Trophoblast cell (in vitro differentiated cells and primary cell): ENCODE data around the gene ZW10.

ENCODE experiments used
- DNase-seq, 2 donors: peaks; one replicate each; pipeline ENCODE4 v3.0.0-alpha.2; 2016
- H2AFZ ChIP-seq: 2 replicates; pipeline ENCODE4 v1.6.1; 2013; ENCODE audit warnings: low read length, moderate library complexity, mild to moderate bottlenecking; ENCODE audit not compliant: insufficient read depth, poor library complexity
- H2AK5ac ChIP-seq: 2 replicates; pipeline ENCODE4 v1.6.1; 2013; ENCODE audit warnings: mild to moderate bottlenecking, low read length
- H2BK120ac ChIP-seq: 2 replicates; pipeline ENCODE4 v1.6.1; 2013; ENCODE audit warnings: low read length, mild to moderate bottlenecking, moderate library complexity; ENCODE audit not compliant: insufficient read depth, poor library complexity
- H2BK12ac ChIP-seq: 2 replicates; pipeline ENCODE4 v1.6.1; 2013; ENCODE audit warnings: mild to moderate bottlenecking, low read length, moderate library complexity
- H2BK5ac ChIP-seq: 2 replicates; pipeline ENCODE4 v1.6.1; 2013; ENCODE audit warnings: low read length, low read depth, moderate library complexity, mild to moderate bottlenecking; ENCODE audit not compliant: poor library complexity
- H3K14ac ChIP-seq: 2 replicates; pipeline ENCODE4 v1.6.1; 2013; ENCODE audit warnings: mild to moderate bottlenecking, low read length
- H3K18ac ChIP-seq: 2 replicates; pipeline ENCODE4 v1.6.1; 2013; ENCODE audit warnings: mild to moderate bottlenecking, low read length
- H3K23ac ChIP-seq: 2 replicates; pipeline ENCODE4 v1.6.1; 2013; ENCODE audit warnings: low read length
- H3K27ac ChIP-seq: 2 replicates; pipeline ENCODE4 v1.5.1; 2013; ENCODE audit warnings: low read depth, mild to moderate bottlenecking, inconsistent platforms, low read length, moderate library complexity
- H3K27me3 ChIP-seq: 2 replicates; pipeline ENCODE4 v1.6.1; 2013; ENCODE audit warnings: inconsistent platforms, mild to moderate bottlenecking, low read length, moderate library complexity; ENCODE audit not compliant: insufficient read depth
- H3K36me3 ChIP-seq, 2 experiments: 1 replicate in 1 of 2; 2 replicates in 1 of 2; pipeline ENCODE4 v1.6.1; 2013; ENCODE audit warnings: low read length in 2 of 2, mild to moderate bottlenecking in 2 of 2, moderate library complexity in 1 of 2; ENCODE audit not compliant: insufficient read depth in 2 of 2, control insufficient read depth in 1 of 2
- H3K4ac ChIP-seq: 2 replicates; pipeline ENCODE4 v1.6.1; 2013; ENCODE audit warnings: low read depth, mild to moderate bottlenecking, low read length, moderate library complexity
- H3K4me1 ChIP-seq, 2 experiments: 1 replicate in 1 of 2; 2 replicates in 1 of 2; pipeline ENCODE4 v1.6.1; 2013; ENCODE audit warnings: low read length in 2 of 2, mild to moderate bottlenecking in 2 of 2, moderate library complexity in 1 of 2; ENCODE audit not compliant: insufficient read depth in 2 of 2, control insufficient read depth in 1 of 2
- H3K4me2 ChIP-seq: 2 replicates; pipeline ENCODE4 v1.6.1; 2013; ENCODE audit warnings: inconsistent platforms, mild to moderate bottlenecking, low read length, moderate library complexity
- H3K4me3 ChIP-seq: 2 replicates; pipeline ENCODE4 v1.5.1; 2013; ENCODE audit warnings: mild to moderate bottlenecking, low read depth, low read length, inconsistent platforms
- H3K79me1 ChIP-seq: one replicate; pipeline ENCODE4 v1.6.1; 2013; ENCODE audit warnings: low read length
- H3K79me2 ChIP-seq: 2 replicates; pipeline ENCODE4 v1.6.1; 2013; ENCODE audit warnings: low read length, mild to moderate bottlenecking; ENCODE audit not compliant: control insufficient read depth, insufficient read depth, poor library complexity
- H3K9ac ChIP-seq: 2 replicates; pipeline ENCODE4 v1.6.1; 2013; ENCODE audit warnings: mild to moderate bottlenecking, low read length
- H3K9me3 ChIP-seq: 2 replicates; pipeline ENCODE4 v1.6.1; 2013; ENCODE audit warnings: low read depth, mild to moderate bottlenecking, control low read depth, inconsistent platforms, low read length; ENCODE audit not compliant: insufficient read depth
- H4K12ac ChIP-seq: 2 replicates; pipeline ENCODE4 v1.6.1; 2013; ENCODE audit warnings: low read depth, mild to moderate bottlenecking, low read length, moderate library complexity
- H4K8ac ChIP-seq: 2 replicates; pipeline ENCODE4 v1.6.1; 2013; ENCODE audit warnings: low read depth, mild to moderate bottlenecking, low read length, moderate library complexity
- H4K91ac ChIP-seq: one replicate; pipeline ENCODE4 v1.6.1; 2013; ENCODE audit warnings: low read depth, mild to moderate bottlenecking, low read length, moderate library complexity
- WGBS: extraction: QIAGEN DNeasy Blood & Tissue Kit; methylation state at CpG from one replicate; pipeline ENCODE4 v1.1.7; 2013; ENCODE audit warnings: missing lambda C conversion rate; ENCODE audit not compliant: insufficient read length, insufficient coverage; ENCODE audit errors: extremely low coverage; 5-methylcytosine and 5-hydroxymethylcytosine counted together

ZW10 gene

GRCh38 chr11:113725407-113725806, 48.1 kb downstream of the ZW10 start:
- Histone ChIP-seq H3K4me3 (no peak overlapping the region), H3K4me2 (no peak overlapping the region), H2BK12ac (no peak overlapping the region), H4K8ac (no peak overlapping the region), H3K9me3 (no peaks in the 10 kb centered on the region), H2BK5ac (no peak overlapping the region), H3K79me2 (no peaks in the 10 kb centered on the region), H3K14ac (no peak overlapping the region), H3K4ac (no peak overlapping the region), H2BK120ac (no peak overlapping the region), H3K36me3 (no peaks in the 10 kb centered on the region), H4K12ac (no peak overlapping the region), H3K18ac (no peak overlapping the region), H3K27me3 (no peaks in the 10 kb centered on the region), H3K79me1 (no peaks in the 10 kb centered on the region), H2AK5ac (no peak overlapping the region), H4K91ac (no peak overlapping the region), H3K4me1 (peaks cover 0 to 2% of the 10 kb centered on the region in 2 experiments), H3K27ac (no peak overlapping the region), H2AFZ (no peak overlapping the region), H3K9ac (no peak overlapping the region), H3K23ac (no peak overlapping the region)
- no peak for DNase-seq
- no CpG with 5 or more reads among the region's 5 CpGs for WGBS

- WGBS = no CpG with 5 or more reads among the region's 3 CpGs
Observed at GRCh38 chr11:113724778-113725177, 48.7 kb downstream of the ZW10 start.

GRCh38 chr11:113723787-113724186, 49.7 kb downstream of the ZW10 start:
- H3K27me3 ChIP-seq = no peaks in the 10 kb centered on the region
- no peak overlapping the region for H3K14ac ChIP-seq
- H4K91ac ChIP-seq = no peak overlapping the region
- H3K36me3 ChIP-seq = no peaks in the 10 kb centered on the region
- H2BK5ac ChIP-seq = no peak overlapping the region
- H3K4me2 ChIP-seq = no peak overlapping the region
- WGBS = no CpG with 5 or more reads among the region's 4 CpGs
- no peak overlapping the region for H4K12ac ChIP-seq
- no peak overlapping the region for H2BK12ac ChIP-seq
- no peak overlapping the region for H2AK5ac ChIP-seq
- no peak overlapping the region for H3K27ac ChIP-seq
- H3K9me3 ChIP-seq = no peaks in the 10 kb centered on the region
- no peak overlapping the region for H3K9ac ChIP-seq
- H4K8ac ChIP-seq = no peak overlapping the region
- no peak overlapping the region for H3K23ac ChIP-seq
- no peak overlapping the region for H3K18ac ChIP-seq
- H3K4me1 ChIP-seq = peaks cover 0 to 2% of the 10 kb centered on the region in 2 experiments
- H3K79me1 ChIP-seq = no peaks in the 10 kb centered on the region
- H3K4ac ChIP-seq = no peak overlapping the region
- H3K4me3 ChIP-seq = no peak overlapping the region
- no peak overlapping the region for H2BK120ac ChIP-seq
- DNase-seq = no peak
- H2AFZ ChIP-seq = no peak overlapping the region
- H3K79me2 ChIP-seq = no peaks in the 10 kb centered on the region

More at GRCh38 chr11:113724778-113725177, 48.7 kb downstream of the ZW10 start:
- H3K4me2 ChIP-seq = no peak overlapping the region
- peaks cover 0 to 2% of the 10 kb centered on the region in 2 experiments for H3K4me1 ChIP-seq
- no peak overlapping the region for H4K91ac ChIP-seq
- no peak overlapping the region for H2AFZ ChIP-seq
- no peak overlapping the region for H2BK120ac ChIP-seq
- no peak overlapping the region for H2AK5ac ChIP-seq
- no peak overlapping the region for H3K18ac ChIP-seq
- H4K12ac ChIP-seq = no peak overlapping the region
- no peaks in the 10 kb centered on the region for H3K79me2 ChIP-seq
- no peaks in the 10 kb centered on the region for H3K79me1 ChIP-seq
- H2BK12ac ChIP-seq = no peak overlapping the region
- no peaks in the 10 kb centered on the region for H3K9me3 ChIP-seq
- H3K36me3 ChIP-seq = no peaks in the 10 kb centered on the region
- no peak overlapping the region for H2BK5ac ChIP-seq
- no peak overlapping the region for H3K4ac ChIP-seq
- no peaks in the 10 kb centered on the region for H3K27me3 ChIP-seq
- H3K4me3 ChIP-seq = no peak overlapping the region
- H3K27ac ChIP-seq = no peak overlapping the region
- no peak overlapping the region for H3K9ac ChIP-seq
- no peak overlapping the region for H3K23ac ChIP-seq
- H3K14ac ChIP-seq = no peak overlapping the region
- H4K8ac ChIP-seq = no peak overlapping the region
- no peak for DNase-seq

GRCh38 chr11:113722934-113723333, 50.6 kb downstream of the ZW10 start:
- no peaks in the 10 kb centered on the region for H3K27me3 ChIP-seq
- no peak overlapping the region for H2BK120ac ChIP-seq
- WGBS = no CpG with 5 or more reads among the region's 3 CpGs
- H3K14ac ChIP-seq = no peak overlapping the region
- no peaks in the 10 kb centered on the region for H3K36me3 ChIP-seq
- no peak overlapping the region for H4K91ac ChIP-seq
- no peak overlapping the region for H3K9ac ChIP-seq
- no peak overlapping the region for H2AFZ ChIP-seq
- no peak overlapping the region for H3K4ac ChIP-seq
- no peak overlapping the region for H3K27ac ChIP-seq
- no peak overlapping the region for H3K4me2 ChIP-seq
- H3K18ac ChIP-seq = no peak overlapping the region
- H2AK5ac ChIP-seq = no peak overlapping the region
- no peaks in the 10 kb centered on the region for H3K79me1 ChIP-seq
- H4K12ac ChIP-seq = no peak overlapping the region
- H3K4me3 ChIP-seq = no peak overlapping the region
- H3K79me2 ChIP-seq = no peaks in the 10 kb centered on the region
- H3K23ac ChIP-seq = no peak overlapping the region
- DNase-seq = no peak
- no peaks in the 10 kb centered on the region for H3K9me3 ChIP-seq
- no peak overlapping the region for H2BK5ac ChIP-seq
- peaks cover 0 to 2% of the 10 kb centered on the region in 2 experiments for H3K4me1 ChIP-seq
- no peak overlapping the region for H4K8ac ChIP-seq
- H2BK12ac ChIP-seq = no peak overlapping the region
